Measurements from ENCODE around the gene MYZAP.
"Not testable (repeated sequence)": the region's sequence is repeated elsewhere in the genome, so short reads cannot be mapped to it uniquely, and the experiment has no call there.

MYZAP gene

GRCh38 chr15:57607570-57608000 lies 15.9 kb downstream of the MYZAP start:
- no peak overlapping the region for H3K9ac ChIP-seq (ENCODE audit: low read depth, low read length)
- H3K9me3 ChIP-seq (ENCODE audit: control insufficient read depth, insufficient read depth, low read length) = no peaks in the 10 kb centered on the region
- 0 out of 2 replicates have a peak, but pooled peaks cover 4% of the 10 kb centered on the region for H3K4me1 ChIP-seq (ENCODE audit: insufficient read depth, low read length)
- no peaks in the 10 kb centered on the region for H3K36me3 ChIP-seq (ENCODE audit: insufficient read depth, low read length)

GRCh38 chr15:57609805-57610529 lies 18.3 kb downstream of the MYZAP start:
- no peak overlapping the region for H3K9ac ChIP-seq (ENCODE audit: low read depth, low read length)
- no peaks in the 10 kb centered on the region for H3K36me3 ChIP-seq (ENCODE audit: insufficient read depth, low read length)
- H3K4me1 ChIP-seq (ENCODE audit: insufficient read depth, low read length) = 0 out of 2 replicates have a peak, but pooled peaks cover 4% of the 10 kb centered on the region
- no peaks in the 10 kb centered on the region for H3K9me3 ChIP-seq (ENCODE audit: control insufficient read depth, insufficient read depth, low read length)

- Histone ChIP-seq H3K4me1 (ENCODE audit: insufficient read depth, low read length) (0 out of 2 replicates have a peak, but pooled peaks cover 10% of the 10 kb centered on the region), H3K9ac (ENCODE audit: low read depth, low read length) (no peak overlapping the region), H3K36me3 (ENCODE audit: insufficient read depth, low read length) (no peaks in the 10 kb centered on the region), H3K9me3 (ENCODE audit: control insufficient read depth, insufficient read depth, low read length) (no peaks in the 10 kb centered on the region)
These were observed 19.4 kb downstream of the MYZAP start for GRCh38 chr15:57611123-57611522.

GRCh38 chr15:57611938-57612337 lies 20.2 kb downstream of the MYZAP start:
- Histone ChIP-seq H3K4me1 (ENCODE audit: insufficient read depth, low read length) (0 out of 2 replicates have a peak, but pooled peaks cover 10% of the 10 kb centered on the region), H3K36me3 (ENCODE audit: insufficient read depth, low read length) (no peaks in the 10 kb centered on the region), H3K9me3 (ENCODE audit: control insufficient read depth, insufficient read depth, low read length) (no peaks in the 10 kb centered on the region), H3K9ac (ENCODE audit: low read depth, low read length) (no peak overlapping the region)

GRCh38 chr15:57614241-57614640 lies 22.5 kb downstream of the MYZAP start:
- Histone ChIP-seq H3K4me1 (ENCODE audit: insufficient read depth, low read length) (0 out of 2 replicates have a peak, but pooled peaks cover 10% of the 10 kb centered on the region), H3K9me3 (ENCODE audit: control insufficient read depth, insufficient read depth, low read length) (no peaks in the 10 kb centered on the region), H3K36me3 (ENCODE audit: insufficient read depth, low read length) (no peaks in the 10 kb centered on the region), H3K9ac (ENCODE audit: low read depth, low read length) (no peak overlapping the region)

- H3K4me1 ChIP-seq (ENCODE audit: insufficient read depth, low read length); H3K9me3 ChIP-seq (ENCODE audit: control insufficient read depth, insufficient read depth, low read length): not testable (repeated sequence)
These were observed 24.3 kb downstream of the MYZAP start for GRCh38 chr15:57615951-57616496.

GRCh38 chr15:57618325-57618724 lies 26.6 kb downstream of the MYZAP start:
- H3K9me3 ChIP-seq (ENCODE audit: control insufficient read depth, insufficient read depth, low read length) = no peaks in the 10 kb centered on the region
- H3K4me1 ChIP-seq (ENCODE audit: insufficient read depth, low read length) = 0 out of 2 replicates have a peak, but pooled peaks cover 6% of the 10 kb centered on the region
- no peak overlapping the region for H3K9ac ChIP-seq (ENCODE audit: low read depth, low read length)
- no peaks in the 10 kb centered on the region for H3K36me3 ChIP-seq (ENCODE audit: insufficient read depth, low read length)

More at GRCh38 chr15:57615951-57616496, 24.3 kb downstream of the MYZAP start:
- not testable (repeated sequence) for H3K36me3 ChIP-seq (ENCODE audit: insufficient read depth, low read length); H3K9ac ChIP-seq (ENCODE audit: low read depth, low read length)

GRCh38 chr15:57619746-57620145 lies 28.0 kb downstream of the MYZAP start:
- Histone ChIP-seq H3K9ac (ENCODE audit: low read depth, low read length) (no peak overlapping the region), H3K4me1 (ENCODE audit: insufficient read depth, low read length) (0 out of 2 replicates have a peak, but pooled peaks cover 6% of the 10 kb centered on the region), H3K36me3 (ENCODE audit: insufficient read depth, low read length) (no peaks in the 10 kb centered on the region), H3K9me3 (ENCODE audit: control insufficient read depth, insufficient read depth, low read length) (no peaks in the 10 kb centered on the region)

- Histone ChIP-seq H3K9ac (ENCODE audit: low read depth, low read length) (no peak overlapping the region), H3K36me3 (ENCODE audit: insufficient read depth, low read length) (no peaks in the 10 kb centered on the region), H3K4me1 (ENCODE audit: insufficient read depth, low read length) (no peaks in the 10 kb centered on the region), H3K9me3 (ENCODE audit: control insufficient read depth, insufficient read depth, low read length) (no peaks in the 10 kb centered on the region)
These were observed 33.0 kb downstream of the MYZAP start for GRCh38 chr15:57624730-57625129.

GRCh38 chr15:57625703-57626448 lies 34.2 kb downstream of the MYZAP start:
- H3K4me1 ChIP-seq (ENCODE audit: insufficient read depth, low read length) = no peaks in the 10 kb centered on the region
- H3K36me3 ChIP-seq (ENCODE audit: insufficient read depth, low read length) = no peaks in the 10 kb centered on the region
- no peak overlapping the region for H3K9ac ChIP-seq (ENCODE audit: low read depth, low read length)
- no peaks in the 10 kb centered on the region for H3K9me3 ChIP-seq (ENCODE audit: control insufficient read depth, insufficient read depth, low read length)

GRCh38 chr15:57626713-57627440 lies 35.2 kb downstream of the MYZAP start:
- H3K4me1 ChIP-seq (ENCODE audit: insufficient read depth, low read length) = no peaks in the 10 kb centered on the region
- H3K9me3 ChIP-seq (ENCODE audit: control insufficient read depth, insufficient read depth, low read length) = no peaks in the 10 kb centered on the region
- H3K36me3 ChIP-seq (ENCODE audit: insufficient read depth, low read length) = no peaks in the 10 kb centered on the region
- no peak overlapping the region for H3K9ac ChIP-seq (ENCODE audit: low read depth, low read length)

- Histone ChIP-seq H3K9ac (ENCODE audit: low read depth, low read length) (no peak overlapping the region), H3K4me1 (ENCODE audit: insufficient read depth, low read length) (no peaks in the 10 kb centered on the region; the same call in 1 of the 2 replicates), H3K36me3 (ENCODE audit: insufficient read depth, low read length) (no peaks in the 10 kb centered on the region), H3K9me3 (ENCODE audit: control insufficient read depth, insufficient read depth, low read length) (no peaks in the 10 kb centered on the region)
These were observed 39.8 kb downstream of the MYZAP start for GRCh38 chr15:57631386-57632110.

- Histone ChIP-seq H3K9ac (ENCODE audit: low read depth, low read length) (no peak overlapping the region), H3K4me1 (ENCODE audit: insufficient read depth, low read length) (no peaks in the 10 kb centered on the region; the same call in 1 of the 2 replicates), H3K9me3 (ENCODE audit: control insufficient read depth, insufficient read depth, low read length) (no peaks in the 10 kb centered on the region), H3K36me3 (ENCODE audit: insufficient read depth, low read length) (no peaks in the 10 kb centered on the region)
These were observed 42.6 kb downstream of the MYZAP start for GRCh38 chr15:57634290-57634689.
